ENCODE results near the gene PCMTD2. TPM values are rescaled to one million over a fixed set of nuclear protein-coding genes. Genes with fewer than 3 reads are reported as not detected.

The PCMTD2 gene
- total RNA-seq, 1 donor from 2014 or later, result 53.4 TPM

- no peaks in the 10 kb centered on the region for H3K9me3 Mint-ChIP-seq
- no peak for TF ChIP-seq CTCF (IDR thresholded peaks at IDR 0.05)
- no peak for ATAC-seq (ENCODE audit: low read depth)
- intact Hi-C loops (cut with micrococcal nuclease), result no loop called here
- H3K4me3 Mint-ChIP-seq, result no peak overlapping the region
- no peaks in the 10 kb centered on the region for H3K36me3 Mint-ChIP-seq (ENCODE audit: low read depth)
- no peak for DNase-seq
- CTCF ChIA-PET, result no interaction called here
- POLR2A ChIA-PET, result no interaction called here
- H3K27me3 Mint-ChIP-seq, result peaks cover 2% of the 10 kb centered on the region
- no peak overlapping the region for H3K27ac Mint-ChIP-seq
- H3K4me1 Mint-ChIP-seq, result no peaks in the 10 kb centered on the region
Measured at GRCh38 chr20:64216036-64216435, 39.5 kb upstream of the PCMTD2 start.

- no peak overlapping the region for H3K4me3 Mint-ChIP-seq
- no peaks in the 10 kb centered on the region for H3K9me3 Mint-ChIP-seq
- ChIA-PET POLR2A (no interaction called here), CTCF (no interaction called here)
- TF ChIP-seq CTCF (IDR thresholded peaks at IDR 0.05), result no peak
- ATAC-seq (ENCODE audit: low read depth), result no peak
- H3K4me1 Mint-ChIP-seq, result no peaks in the 10 kb centered on the region
- peaks cover 2% of the 10 kb centered on the region for H3K27me3 Mint-ChIP-seq
- intact Hi-C loops (cut with micrococcal nuclease), result no loop called here
- no peak overlapping the region for H3K27ac Mint-ChIP-seq
- DNase-seq, result no peak
- H3K36me3 Mint-ChIP-seq (ENCODE audit: low read depth), result no peaks in the 10 kb centered on the region
Measured at GRCh38 chr20:64216910-64217309, 38.6 kb upstream of the PCMTD2 start.

- H3K4me1 Mint-ChIP-seq, result no peaks in the 10 kb centered on the region
- H3K9me3 Mint-ChIP-seq, result no peaks in the 10 kb centered on the region
- H3K4me3 Mint-ChIP-seq, result no peak overlapping the region
- ChIA-PET POLR2A (no interaction called here), CTCF (no interaction called here)
- intact Hi-C loops (cut with micrococcal nuclease), result no loop called here
- no peaks in the 10 kb centered on the region for H3K36me3 Mint-ChIP-seq (ENCODE audit: low read depth)
- H3K27me3 Mint-ChIP-seq, result peaks cover 2% of the 10 kb centered on the region
- no peak for TF ChIP-seq CTCF (IDR thresholded peaks at IDR 0.05)
- DNase-seq (no peak), ATAC-seq (ENCODE audit: low read depth) (no peak)
- H3K27ac Mint-ChIP-seq, result no peak overlapping the region
Measured at GRCh38 chr20:64217539-64218221, 37.9 kb upstream of the PCMTD2 start.

- Mint-ChIP-seq H3K36me3 (ENCODE audit: low read depth) (no peaks in the 10 kb centered on the region), H3K27me3 (peaks cover 2% of the 10 kb centered on the region), H3K9me3 (no peaks in the 10 kb centered on the region), H3K27ac (no peak overlapping the region), H3K4me1 (no peaks in the 10 kb centered on the region), H3K4me3 (no peak overlapping the region)
- ChIA-PET CTCF (no interaction called here), POLR2A (no interaction called here)
- no peak for TF ChIP-seq CTCF (IDR thresholded peaks at IDR 0.05)
- intact Hi-C loops (cut with micrococcal nuclease), result no loop called here
- no peak for DNase-seq
- no peak for ATAC-seq (ENCODE audit: low read depth)
Measured at GRCh38 chr20:64219202-64219601, 36.3 kb upstream of the PCMTD2 start.

- H3K9me3 Mint-ChIP-seq, result no peaks in the 10 kb centered on the region
- H3K36me3 Mint-ChIP-seq (ENCODE audit: low read depth), result no peaks in the 10 kb centered on the region
- intact Hi-C loops (cut with micrococcal nuclease), result no loop called here
- ATAC-seq (ENCODE audit: low read depth) (no peak), DNase-seq (no peak)
- TF ChIP-seq CTCF (IDR thresholded peaks at IDR 0.05), result no peak
- CTCF ChIA-PET, result no interaction called here
- peaks cover 2% of the 10 kb centered on the region for H3K27me3 Mint-ChIP-seq
- no peak overlapping the region for H3K4me3 Mint-ChIP-seq
- POLR2A ChIA-PET, result no interaction called here
- H3K4me1 Mint-ChIP-seq, result no peaks in the 10 kb centered on the region
- no peak overlapping the region for H3K27ac Mint-ChIP-seq
Measured at GRCh38 chr20:64219730-64220129, 35.8 kb upstream of the PCMTD2 start.
